ENCODE measurements around the gene SHC2.
A peak's percentile ranks its signal among the peaks of the same experiment; 100 is the strongest.

The SHC2 gene

GRCh38 chr19:485077-485476 is 24.2 kb upstream of the SHC2 start:
- no peak overlapping the region for H3K27ac ChIP-seq (ENCODE audit: low read length, poor library complexity, severe bottlenecking)
- no peak overlapping the region for H2BK5ac ChIP-seq (ENCODE audit: low read depth, low read length, poor library complexity, severe bottlenecking)
- peak overlapping the region in 1 of 2 experiments; percentile 56 for H3K23ac ChIP-seq (ENCODE audit: low read length in 2 of 2)
- H3K18ac ChIP-seq (ENCODE audit: low read depth in 1 of 2, low read length in 2 of 2) = peak overlapping the region in 1 of 2 experiments; percentile 96
- peaks cover 0 to 3% of the 10 kb centered on the region in 2 experiments for H3K36me3 ChIP-seq (ENCODE audit: control insufficient read depth in 1 of 2, insufficient read depth in 2 of 2, low read depth in 1 of 2, low read length in 2 of 2)
- no peak for DNase-seq
- H3K4me1 ChIP-seq (ENCODE audit: control insufficient read depth, insufficient read depth, low read depth, low read length) = peaks cover 30% of the 10 kb centered on the region
- H3K9ac ChIP-seq (ENCODE audit: low read length) = peak overlapping the region; percentile 79
- H3K27me3 ChIP-seq (ENCODE audit: control insufficient read depth in 1 of 2, insufficient read depth in 1 of 2, low read length in 2 of 2) = peaks cover 3% of the 10 kb centered on the region in 2 experiments
- WGBS = 87% methylated on average over 22 of the region's 22 CpGs
- H2BK15ac ChIP-seq (ENCODE audit: low read depth, poor library complexity, severe bottlenecking) = no peak overlapping the region
- H4K91ac ChIP-seq (ENCODE audit: low read length) = peak overlapping the region; percentile 48
- H4K8ac ChIP-seq (ENCODE audit: low read length) = peak overlapping the region; percentile 84
- no peak overlapping the region for H3K4me2 ChIP-seq (ENCODE audit: low read length, poor library complexity, severe bottlenecking)
- H2AFZ ChIP-seq (ENCODE audit: low read depth, low read length) = peak overlapping the region; percentile 3
- peak overlapping the region in 1 of 2 experiments; percentile 12 for H3K4ac ChIP-seq (ENCODE audit: low read depth in 1 of 2, low read length in 2 of 2)
- H3K4me3 ChIP-seq (ENCODE audit: insufficient read depth in 1 of 2, low read depth in 1 of 2, low read length in 2 of 2) = no peak overlapping the region
- peak overlapping the region in 1 of 2 experiments; percentile 79 for H3K14ac ChIP-seq (ENCODE audit: low read length in 2 of 2)
- no peak overlapping the region for H2AK5ac ChIP-seq (ENCODE audit: low read length, severe bottlenecking)
- H2BK12ac ChIP-seq (ENCODE audit: low read length in 2 of 2) = peak overlapping the region in 1 of 2 experiments; percentile 65
- no peaks in the 10 kb centered on the region for H3K9me3 ChIP-seq (ENCODE audit: control insufficient read depth, low read length)
- H3K79me1 ChIP-seq (replicated peaks; ENCODE audit: low read length, poor library complexity, severe bottlenecking) = peaks cover 3% of the 10 kb centered on the region
- H2BK120ac ChIP-seq (ENCODE audit: low read depth, low read length) = no peak overlapping the region

GRCh38 chr19:484494-484893 is 23.7 kb upstream of the SHC2 start:
- Histone ChIP-seq H2BK120ac (ENCODE audit: low read depth, low read length) (no peak overlapping the region), H2BK12ac (ENCODE audit: low read length in 2 of 2) (no peak overlapping the region), H4K91ac (ENCODE audit: low read length) (no peak overlapping the region), H3K4ac (ENCODE audit: low read depth in 1 of 2, low read length in 2 of 2) (no peak overlapping the region), H3K27me3 (ENCODE audit: control insufficient read depth in 1 of 2, insufficient read depth in 1 of 2, low read length in 2 of 2) (peaks cover 3% of the 10 kb centered on the region in 2 experiments), H3K4me2 (ENCODE audit: low read length, poor library complexity, severe bottlenecking) (no peak overlapping the region), H4K8ac (ENCODE audit: low read length) (no peak overlapping the region), H3K23ac (ENCODE audit: low read length in 2 of 2) (no peak overlapping the region), H2BK15ac (ENCODE audit: low read depth, poor library complexity, severe bottlenecking) (no peak overlapping the region), H2BK5ac (ENCODE audit: low read depth, low read length, poor library complexity, severe bottlenecking) (no peak overlapping the region), H3K27ac (ENCODE audit: low read length, poor library complexity, severe bottlenecking) (no peak overlapping the region), H3K9me3 (ENCODE audit: control insufficient read depth, low read length) (no peaks in the 10 kb centered on the region), H3K18ac (ENCODE audit: low read depth in 1 of 2, low read length in 2 of 2) (no peak overlapping the region), H3K14ac (ENCODE audit: low read length in 2 of 2) (peak overlapping the region in 1 of 2 experiments; percentile 84), H2AK5ac (ENCODE audit: low read length, severe bottlenecking) (no peak overlapping the region), H3K79me1 (replicated peaks; ENCODE audit: low read length, poor library complexity, severe bottlenecking) (peaks cover 3% of the 10 kb centered on the region), H3K36me3 (ENCODE audit: control insufficient read depth in 1 of 2, insufficient read depth in 2 of 2, low read depth in 1 of 2, low read length in 2 of 2) (no peaks in the 10 kb centered on the region), H3K4me1 (ENCODE audit: control insufficient read depth, insufficient read depth, low read depth, low read length) (peaks cover 29% of the 10 kb centered on the region), H3K9ac (ENCODE audit: low read length) (no peak overlapping the region), H3K4me3 (ENCODE audit: insufficient read depth in 1 of 2, low read depth in 1 of 2, low read length in 2 of 2) (no peak overlapping the region), H2AFZ (ENCODE audit: low read depth, low read length) (no peak overlapping the region)
- DNase-seq = no peak
- 81% methylated on average over 15 of the region's 15 CpGs for WGBS

- Histone ChIP-seq H2BK120ac (ENCODE audit: low read depth, low read length) (no peak overlapping the region), H3K4me1 (ENCODE audit: control insufficient read depth, insufficient read depth, low read depth, low read length) (peaks cover 26% of the 10 kb centered on the region), H4K91ac (ENCODE audit: low read length) (no peak overlapping the region), H3K18ac (ENCODE audit: low read depth in 1 of 2, low read length in 2 of 2) (no peak overlapping the region), H2BK12ac (ENCODE audit: low read length in 2 of 2) (no peak overlapping the region), H2BK5ac (ENCODE audit: low read depth, low read length, poor library complexity, severe bottlenecking) (no peak overlapping the region), H3K36me3 (ENCODE audit: control insufficient read depth in 1 of 2, insufficient read depth in 2 of 2, low read depth in 1 of 2, low read length in 2 of 2) (no peaks in the 10 kb centered on the region), H2AFZ (ENCODE audit: low read depth, low read length) (no peak overlapping the region), H3K4ac (ENCODE audit: low read depth in 1 of 2, low read length in 2 of 2) (no peak overlapping the region), H3K27ac (ENCODE audit: low read length, poor library complexity, severe bottlenecking) (no peak overlapping the region), H3K4me2 (ENCODE audit: low read length, poor library complexity, severe bottlenecking) (no peak overlapping the region), H3K14ac (ENCODE audit: low read length in 2 of 2) (no peak overlapping the region), H3K27me3 (ENCODE audit: control insufficient read depth in 1 of 2, insufficient read depth in 1 of 2, low read length in 2 of 2) (peaks cover 3 to 9% of the 10 kb centered on the region in 2 experiments), H2AK5ac (ENCODE audit: low read length, severe bottlenecking) (no peak overlapping the region), H3K9ac (ENCODE audit: low read length) (no peak overlapping the region), H3K79me1 (replicated peaks; ENCODE audit: low read length, poor library complexity, severe bottlenecking) (peaks cover 3% of the 10 kb centered on the region), H2BK15ac (ENCODE audit: low read depth, poor library complexity, severe bottlenecking) (no peak overlapping the region), H3K23ac (ENCODE audit: low read length in 2 of 2) (no peak overlapping the region), H4K8ac (ENCODE audit: low read length) (no peak overlapping the region), H3K4me3 (ENCODE audit: insufficient read depth in 1 of 2, low read depth in 1 of 2, low read length in 2 of 2) (no peak overlapping the region), H3K9me3 (ENCODE audit: control insufficient read depth, low read length) (no peaks in the 10 kb centered on the region)
- DNase-seq = no peak
- WGBS = 79% methylated on average over 19 of the region's 21 CpGs
Observed at GRCh38 chr19:483332-484072, 22.7 kb upstream of the SHC2 start.

GRCh38 chr19:482186-483041 is 21.6 kb upstream of the SHC2 start:
- no peak overlapping the region for H3K23ac ChIP-seq (ENCODE audit: low read length in 2 of 2)
- H3K36me3 ChIP-seq (ENCODE audit: control insufficient read depth in 1 of 2, insufficient read depth in 2 of 2, low read depth in 1 of 2, low read length in 2 of 2) = no peaks in the 10 kb centered on the region
- H3K27ac ChIP-seq (ENCODE audit: low read length, poor library complexity, severe bottlenecking) = no peak overlapping the region
- peaks cover 3 to 16% of the 10 kb centered on the region in 2 experiments for H3K27me3 ChIP-seq (ENCODE audit: control insufficient read depth in 1 of 2, insufficient read depth in 1 of 2, low read length in 2 of 2)
- no peak overlapping the region for H2AK5ac ChIP-seq (ENCODE audit: low read length, severe bottlenecking)
- no peak overlapping the region for H3K4me3 ChIP-seq (ENCODE audit: insufficient read depth in 1 of 2, low read depth in 1 of 2, low read length in 2 of 2)
- no peak overlapping the region for H2AFZ ChIP-seq (ENCODE audit: low read depth, low read length)
- peak overlapping the region; percentile 25 for H4K91ac ChIP-seq (ENCODE audit: low read length)
- WGBS = 66% methylated on average over 20 of the region's 20 CpGs
- H3K9me3 ChIP-seq (ENCODE audit: control insufficient read depth, low read length) = no peaks in the 10 kb centered on the region
- H3K4me1 ChIP-seq (ENCODE audit: control insufficient read depth, insufficient read depth, low read depth, low read length) = peaks cover 25% of the 10 kb centered on the region
- peaks cover 2% of the 10 kb centered on the region for H3K79me1 ChIP-seq (replicated peaks; ENCODE audit: low read length, poor library complexity, severe bottlenecking)
- H3K4me2 ChIP-seq (ENCODE audit: low read length, poor library complexity, severe bottlenecking) = no peak overlapping the region
- H3K14ac ChIP-seq (ENCODE audit: low read length in 2 of 2) = no peak overlapping the region
- no peak overlapping the region for H3K18ac ChIP-seq (ENCODE audit: low read depth in 1 of 2, low read length in 2 of 2)
- no peak overlapping the region for H4K8ac ChIP-seq (ENCODE audit: low read length)
- no peak overlapping the region for H3K4ac ChIP-seq (ENCODE audit: low read depth in 1 of 2, low read length in 2 of 2)
- H2BK12ac ChIP-seq (ENCODE audit: low read length in 2 of 2) = no peak overlapping the region
- H2BK5ac ChIP-seq (ENCODE audit: low read depth, low read length, poor library complexity, severe bottlenecking) = no peak overlapping the region
- DNase-seq = peak; percentile 30
- H3K9ac ChIP-seq (ENCODE audit: low read length) = no peak overlapping the region
- H2BK15ac ChIP-seq (ENCODE audit: low read depth, poor library complexity, severe bottlenecking) = no peak overlapping the region
- H2BK120ac ChIP-seq (ENCODE audit: low read depth, low read length) = no peak overlapping the region
